H1 (cell line): ENCODE results near the gene OTUD6A. TPM values are rescaled to one million over a fixed set of nuclear protein-coding genes. Genes with fewer than 3 reads are reported as not detected.

Source experiments
- CTCF ChIA-PET: fragments of 300-600 bp; sonication (Branson Sonifier 250); formaldehyde crosslinking; loops from one replicate; lab custom pipeline; 2021; ENCODE audit not compliant: partially characterized antibody; lab: Charles Lee
- POLR2A ChIA-PET: fragments of 300-600 bp; sonication (Branson Sonifier 250); formaldehyde crosslinking; loops from one replicate; lab custom pipeline; 2021; ENCODE audit warnings: inconsistent platforms; ENCODE audit not compliant: partially characterized antibody; lab: Charles Lee
- DNase-seq, 2 experiments: peaks; one replicate each; pipeline versions ENCODE4 v3.0.0 to v3.0.0-alpha.2; 2010 to 2022; ENCODE audit warnings: low spot score in 2 of 2, low read depth in 1 of 2, mixed read lengths in 1 of 2
- FAIRE-seq: peaks from 2 replicates; lab custom pipeline; 2011; peaks lifted over from hg19 to GRCh38; lab: Jason Lieb, UNC
- H2AFZ ChIP-seq: 2 replicates; pipeline ENCODE4 v1.8.1; 2012; ENCODE audit warnings: low read length, inconsistent platforms
- H2AK5ac ChIP-seq: 2 replicates; pipeline ENCODE4 v1.6.1; 2013; ENCODE audit warnings: low read depth, low read length
- H2BK120ac ChIP-seq: replicated peaks from 2 replicates; pipeline ENCODE3; 2013; ENCODE audit warnings: low read depth, low read length, inconsistent platforms
- H2BK12ac ChIP-seq: 2 replicates; pipeline ENCODE4 v1.6.1; 2013; ENCODE audit warnings: low read depth, low read length
- H2BK15ac ChIP-seq: 2 replicates; pipeline ENCODE4 v1.6.1; 2013; ENCODE audit warnings: low read length
- H2BK20ac ChIP-seq: 2 replicates; pipeline ENCODE4 v1.6.1; 2013; ENCODE audit warnings: low read length
- H2BK5ac ChIP-seq: 2 replicates; pipeline ENCODE4 v1.6.1; 2013; ENCODE audit warnings: low read depth, low read length
- H3K14ac ChIP-seq: 2 replicates; pipeline ENCODE4 v1.6.1; 2013; ENCODE audit warnings: inconsistent platforms; ENCODE audit not compliant: insufficient read length
- H3K18ac ChIP-seq: 2 replicates; pipeline ENCODE4 v1.6.1; 2013; ENCODE audit warnings: low read length; ENCODE audit errors: extremely low read depth
- H3K23ac ChIP-seq: 2 replicates; pipeline ENCODE4 v1.6.1; 2013; ENCODE audit warnings: inconsistent platforms; ENCODE audit not compliant: insufficient read length
- H3K23me2 ChIP-seq: 2 replicates; pipeline ENCODE4 v1.6.1; 2013; ENCODE audit warnings: low read depth, low read length
- H3K27ac ChIP-seq: 2 replicates; pipeline ENCODE4 v1.6.1; 2011; ENCODE audit warnings: low read depth, low read length, inconsistent platforms
- H3K27me3 ChIP-seq, 4 experiments: replicated peaks in 1 of 4; 1 replicate in 1 of 4; 2 replicates in 3 of 4; pipeline versions ENCODE4 v1.6.1 to v1.8.1; 2011 to 2013; ENCODE audit warnings: low read length in 3 of 4, mild to moderate bottlenecking in 3 of 4, inconsistent platforms in 2 of 4, mixed read lengths in 2 of 4, moderate library complexity in 1 of 4; ENCODE audit not compliant: control insufficient read depth in 3 of 4, insufficient read depth in 3 of 4; ENCODE audit errors: extremely low read depth in 1 of 4
- H3K36me3 ChIP-seq, 4 experiments: 2 replicates each; pipeline versions ENCODE4 v1.6.1 to v1.8.1; 2011 to 2013; ENCODE audit warnings: mild to moderate bottlenecking in 4 of 4, low read length in 3 of 4, moderate library complexity in 2 of 4, control low read depth in 1 of 4, inconsistent platforms in 1 of 4; ENCODE audit not compliant: insufficient read depth in 4 of 4, control insufficient read depth in 2 of 4
- H3K4ac ChIP-seq: replicated peaks from 2 replicates; pipeline ENCODE3; 2013; ENCODE audit warnings: low read length, low read depth, mixed read lengths, inconsistent platforms; ENCODE audit not compliant: insufficient read length
- H3K4me1 ChIP-seq, 4 experiments: replicated peaks in 1 of 4; 1 replicate in 1 of 4; 2 replicates in 3 of 4; pipeline versions ENCODE4 v1.6.1 to v1.8.1; 2011 to 2013; ENCODE audit warnings: low read length in 3 of 4, inconsistent platforms in 2 of 4, mixed read lengths in 1 of 4; ENCODE audit not compliant: insufficient read depth in 4 of 4, control insufficient read depth in 3 of 4
- H3K4me2 ChIP-seq, 2 experiments: 2 replicates each; pipeline versions ENCODE4 v1.6.1 to v1.8.1; 2011 to 2013; ENCODE audit warnings: low read depth in 2 of 2, low read length in 2 of 2, control low read depth in 1 of 2, inconsistent platforms in 1 of 2, mild to moderate bottlenecking in 1 of 2; ENCODE audit not compliant: insufficient read depth in 1 of 2
- H3K4me3 ChIP-seq, 4 experiments: fragments of 200-600, 300-600 bp in 1 of 4; sonication (generic), shearing (Covaris generic), sonication (Bioruptor Twin) in 1 of 4; 2 replicates each; pipeline versions ENCODE4 v1.5.1 to v1.8.1; 2011 to 2016; ENCODE audit warnings: low read length in 4 of 4, low read depth in 3 of 4, control low read depth in 2 of 4, inconsistent platforms in 2 of 4, mild to moderate bottlenecking in 2 of 4, mixed read lengths in 1 of 4, moderate library complexity in 1 of 4; ENCODE audit not compliant: insufficient read depth in 2 of 4; ENCODE audit errors: extremely low read depth in 1 of 4
- H3K56ac ChIP-seq: replicated peaks from 2 replicates; pipeline ENCODE3; 2013; ENCODE audit warnings: low read depth, mild to moderate bottlenecking, mixed read lengths, low read length, inconsistent platforms; ENCODE audit not compliant: insufficient read length
- H3K79me1 ChIP-seq: 2 replicates; pipeline ENCODE4 v1.6.1; 2013; ENCODE audit warnings: low read depth, low read length, control low read depth
- H3K79me2 ChIP-seq, 2 experiments: 2 replicates each; pipeline versions ENCODE4 v1.6.1 to v1.8.1; 2012 to 2013; ENCODE audit warnings: low read length in 2 of 2, mild to moderate bottlenecking in 2 of 2, inconsistent platforms in 1 of 2; ENCODE audit not compliant: insufficient read depth in 2 of 2, control insufficient read depth in 1 of 2
- H3K9ac ChIP-seq, 4 experiments: replicated peaks in 1 of 4; 1 replicate in 1 of 4; 2 replicates in 3 of 4; pipeline versions ENCODE4 v1.6.1 to v1.8.1; 2011 to 2013; ENCODE audit warnings: low read depth in 3 of 4, low read length in 3 of 4, control low read depth in 2 of 4, mild to moderate bottlenecking in 2 of 4, moderate library complexity in 2 of 4, inconsistent platforms in 1 of 4; ENCODE audit errors: extremely low read depth in 1 of 4
- H3K9me3 ChIP-seq, 2 experiments: 2 replicates each; pipeline versions ENCODE4 v1.6.1 to v1.8.1; 2012 to 2013; ENCODE audit warnings: mild to moderate bottlenecking in 2 of 2, moderate library complexity in 2 of 2, control low read depth in 1 of 2, inconsistent platforms in 1 of 2, low read depth in 1 of 2, low read length in 1 of 2, mixed read lengths in 1 of 2; ENCODE audit not compliant: insufficient read depth in 2 of 2
- H4K20me1 ChIP-seq, 2 experiments: replicated peaks in 1 of 2; 2 replicates each; pipeline versions ENCODE3 to v1.8.1; 2011 to 2013; ENCODE audit warnings: inconsistent platforms in 2 of 2, low read length in 2 of 2, mild to moderate bottlenecking in 1 of 2; ENCODE audit not compliant: insufficient read depth in 2 of 2, control insufficient read depth in 1 of 2
- H4K5ac ChIP-seq: 2 replicates; pipeline ENCODE4 v1.6.1; 2013; ENCODE audit warnings: low read length, low read depth, mixed read lengths, inconsistent platforms; ENCODE audit not compliant: insufficient read length
- H4K8ac ChIP-seq: 2 replicates; pipeline ENCODE4 v1.8.0; 2013; ENCODE audit warnings: mild to moderate bottlenecking, moderate library complexity, low read length, inconsistent platforms; ENCODE audit not compliant: insufficient read depth; ENCODE audit errors: extremely low read depth
- H4K91ac ChIP-seq: replicated peaks from 2 replicates; pipeline ENCODE3; 2013; ENCODE audit warnings: low read length, mixed read lengths, inconsistent platforms; ENCODE audit not compliant: insufficient read length
- BRCA1 ChIP-seq: IDR thresholded peaks from 2 replicates; pipeline ENCODE4 v1.6.1; 2012; ENCODE audit warnings: low read depth, low read length, improper control_type of control experiment
- CBX5 ChIP-seq: fragments of 300-800, 300-1000 bp; sonication (generic); IDR thresholded peaks from 2 replicates; pipeline ENCODE4 v1.7.1; 2016; ENCODE audit warnings: antibody characterized with exemption, low read length, low read depth
- CHD1 ChIP-seq: IDR thresholded peaks from 2 replicates; pipeline ENCODE4 v1.6.1; 2012; ENCODE audit warnings: low read depth, low read length, improper control_type of control experiment
- CREB1 ChIP-seq: IDR thresholded peaks from 2 replicates; pipeline ENCODE4 v1.6.1; 2012; ENCODE audit warnings: inconsistent platforms
- EP300 ChIP-seq, 2 experiments: IDR thresholded peaks; 1 replicate in 1 of 2; 2 replicates in 1 of 2; pipeline ENCODE4 v1.6.1; 2011 to 2012; ENCODE audit warnings: low read depth in 2 of 2, low read length in 2 of 2, mild to moderate bottlenecking in 2 of 2, borderline replicate concordance in 1 of 2, inconsistent platforms in 1 of 2, moderate library complexity in 1 of 2
- GABPA ChIP-seq: IDR thresholded peaks from 2 replicates; pipeline ENCODE4 v1.6.1; 2011; ENCODE audit warnings: mild to moderate bottlenecking, low read length, moderate library complexity, borderline replicate concordance; ENCODE audit not compliant: insufficient read depth
- MAFK ChIP-seq: IDR thresholded peaks from 2 replicates; pipeline ENCODE4 v1.6.1; 2012; ENCODE audit warnings: low read depth, mild to moderate bottlenecking, improper control_type of control experiment, low read length
- NRF1 ChIP-seq: IDR thresholded peaks from 2 replicates; pipeline ENCODE4 v1.6.1; 2011; ENCODE audit warnings: mild to moderate bottlenecking, low read depth, low read length, improper control_type of control experiment
- POLR2AphosphoS5 ChIP-seq: IDR thresholded peaks from 2 replicates; pipeline ENCODE4 v1.6.1; 2011; ENCODE audit warnings: low read depth, low read length
- RNF2 ChIP-seq: fragments of 200-900, 300-1000 bp; sonication (generic); IDR thresholded peaks from 2 replicates; pipeline ENCODE4 v1.7.1; 2016; ENCODE audit warnings: borderline replicate concordance, low read depth, mild to moderate bottlenecking, antibody characterized with exemption, low read length; ENCODE audit not compliant: poor library complexity, severe bottlenecking; ENCODE audit errors: missing control alignments
- SIN3A ChIP-seq, 2 experiments: IDR thresholded peaks in 1 of 2; conservative IDR thresholded peaks in 1 of 2; 2 replicates each; pipeline ENCODE4 v1.6.1; 2011 to 2012; ENCODE audit warnings: low read length in 2 of 2, improper control_type of control experiment in 1 of 2, low read depth in 1 of 2, mild to moderate bottlenecking in 1 of 2
- SIX5 ChIP-seq: IDR thresholded peaks from 2 replicates; pipeline ENCODE4 v1.6.1; 2011; ENCODE audit warnings: mild to moderate bottlenecking, low read depth, low read length
- SUZ12 ChIP-seq: fragments of 200-600 bp; sonication (generic); IDR thresholded peaks from 2 replicates; pipeline ENCODE4 v1.6.1; 2012; ENCODE audit warnings: mild to moderate bottlenecking, inconsistent platforms, low read length, moderate library complexity, mixed read lengths
- ZNF274 ChIP-seq: IDR thresholded peaks from 2 replicates; pipeline ENCODE4 v1.7.0; 2012; ENCODE audit warnings: low read length, borderline replicate concordance; ENCODE audit errors: extremely low read depth
- WGBS, 2 experiments: shearing (Covaris generic) in 1 of 2; methylation state at CpG; one replicate each; pipeline versions ENCODE4 v1.1.6 to v1.1.7; 2013 to 2015; ENCODE audit warnings: low lambda C conversion rate in 2 of 2, mixed read lengths in 2 of 2, inconsistent platforms in 1 of 2, low coverage in 1 of 2, missing lambda C conversion rate in 1 of 2; ENCODE audit not compliant: insufficient replicate concordance in 2 of 2, insufficient coverage in 1 of 2, insufficient read length in 1 of 2; ENCODE audit errors: extremely low coverage in 1 of 2, missing lambda C conversion rate in 1 of 2; 5-methylcytosine and 5-hydroxymethylcytosine counted together
- polyA plus RNA-seq, 7 experiments: library from polyadenylated mRNA; depleted of rRNA in 3 of 7; stranded (reverse) in 5 of 7; unstranded in 2 of 7; fragments of >200 nt in 5 of 7; fragments of 200-250 nt in 2 of 7; gene quantifications; 1 replicate in 5 of 7; 2 replicates in 1 of 7; 4 replicates in 1 of 7; pipeline versions ENCODE4 v1.2.1 to v1.2.3, GENCODE V29; 2011 to 2013; ENCODE audit warnings: missing spikeins in 2 of 7, mixed read lengths in 2 of 7
- total RNA-seq: library from RNA; stranded (reverse); fragmentation: NEBNext Ultra II Directional; extraction: Animal tissue kit (Norgen Biotek cat#: 25700); gene quantifications from 2 replicates; pipeline ENCODE4 v1.2.1, GENCODE V29; 2021

OTUD6A gene
- total and polyA plus RNA-seq, 2 of the 8 experiments (the other 6 are each of a cell fraction or from before 2014, with no cell fraction given), result 0.09 to 0.17 TPM

GRCh38 chrX:70041993-70042392, 20.3 kb upstream of the OTUD6A start:
- Histone ChIP-seq H3K27me3 (no peaks in the 10 kb centered on the region), H3K56ac (no peak overlapping the region), H3K9ac (no peak overlapping the region), H2BK12ac (no peak overlapping the region), H2AK5ac (no peak overlapping the region), H2BK5ac (no peak overlapping the region), H4K20me1 (no peaks in the 10 kb centered on the region), H3K4me3 (no peak overlapping the region), H3K4me1 (no peaks in the 10 kb centered on the region), H4K91ac (no peak overlapping the region), H3K79me1 (no peaks in the 10 kb centered on the region), H3K4me2 (no peak overlapping the region), H3K27ac (no peak overlapping the region), H2BK20ac (no peak overlapping the region), H3K23ac (no peak overlapping the region), H3K9me3 (no peaks in the 10 kb centered on the region), H2AFZ (no peak overlapping the region), H4K5ac (no peak overlapping the region), H3K23me2 (no peaks in the 10 kb centered on the region), H3K14ac (no peak overlapping the region), H3K18ac (no peak overlapping the region), H3K36me3 (no peaks in the 10 kb centered on the region), H3K4ac (no peak overlapping the region), H2BK15ac (no peak overlapping the region), H4K8ac (no peak overlapping the region), H2BK120ac (no peak overlapping the region), H3K79me2 (no peaks in the 10 kb centered on the region)
- DNase-seq (no peak), FAIRE-seq (no peak)
- CTCF ChIA-PET, result interaction anchor here (1.0 to 9.6 kb wide), 7 partner anchors 9 to 549 kb away, joined by 3 to 62 read pairs (median 3); no protein-coding TSS in a partner anchor
- POLR2A ChIA-PET, result no interaction called here
- 91% methylated on average over 3 of the region's 6 CpGs; no CpG with 5 or more reads in 1 of the 2 experiments for WGBS, 2 experiments
- TF ChIP-seq ZNF274 (no peak), POLR2AphosphoS5 (no peak), CHD1 (no peak), CBX5 (no peak), MAFK (no peak), CREB1 (no peak), SIX5 (no peak), BRCA1 (no peak), SIN3A (conservative IDR thresholded peaks at IDR 0.05 in 1 of 2, IDR thresholded peaks at IDR 0.05 in 1 of 2; ENCODE audit: low read depth in 1 of 2, low read length in 2 of 2) (no peak), SUZ12 (no peak), EP300 (IDR thresholded peaks at IDR 0.05; ENCODE audit: borderline replicate concordance in 1 of 2, low read depth in 2 of 2, low read length in 2 of 2) (no peak), NRF1 (no peak), RNF2 (no peak), GABPA (no peak)
